HepG2 (cell line): ENCODE data around the gene IFI35. TPM values are rescaled to one million over a fixed set of nuclear protein-coding genes. Genes with fewer than 3 reads are reported as not detected.

Experiments
- ARID4A ChIP-seq: sonication (generic); formaldehyde crosslinking; IDR thresholded peaks from 2 replicates; pipeline ENCODE4 v1.5.0; 2020; ENCODE audit warnings: mild to moderate bottlenecking, missing genetic modification reagents, borderline replicate concordance
- CCDC6 ChIP-seq: sonication (generic); formaldehyde crosslinking; IDR thresholded peaks from 2 replicates; pipeline ENCODE4 v1.8.1; 2022; ENCODE audit warnings: mild to moderate bottlenecking, missing genetic modification reagents, moderate library complexity
- CREM ChIP-seq, 2 experiments: sonication (generic) in 1 of 2; formaldehyde crosslinking in 1 of 2; IDR thresholded peaks; 2 replicates each; pipeline versions ENCODE4 v1.4.0 to v1.6.1; 2016 to 2020; ENCODE audit warnings: antibody characterized with exemption in 1 of 2, mild to moderate bottlenecking in 1 of 2, missing genetic modification reagents in 1 of 2
- ERF ChIP-seq: IDR thresholded peaks from 2 replicates; pipeline ENCODE4 v1.6.1; 2018; ENCODE audit warnings: missing biosample characterization, missing genetic modification reagents
- FOXO1 ChIP-seq: sonication (generic); formaldehyde crosslinking; IDR thresholded peaks from 2 replicates; pipeline ENCODE4 v1.4.0; 2020; ENCODE audit warnings: missing genetic modification reagents
- FUBP1 ChIP-seq: sonication (generic); formaldehyde crosslinking; IDR thresholded peaks from 2 replicates; pipeline ENCODE4 v1.5.1; 2020; ENCODE audit warnings: missing genetic modification reagents, mild to moderate bottlenecking, borderline replicate concordance
- GABPA ChIP-seq, 2 experiments: IDR thresholded peaks; 2 replicates each; pipeline ENCODE4 v1.6.1; 2011 to 2016; ENCODE audit warnings: low read depth in 2 of 2, low read length in 1 of 2, missing biosample characterization in 1 of 2, missing genetic modification characterization in 1 of 2
- GATAD2A ChIP-seq: IDR thresholded peaks from 2 replicates; pipeline ENCODE4 v1.6.1; 2016
- HDAC2 ChIP-seq: sonication (generic); formaldehyde crosslinking; IDR thresholded peaks from 2 replicates; pipeline ENCODE4 v1.4.0; 2020; ENCODE audit warnings: missing genetic modification reagents
- KLF9 ChIP-seq: IDR thresholded peaks from 2 replicates; pipeline ENCODE4 v1.6.1; 2016; ENCODE audit warnings: low read depth
- MTA1 ChIP-seq: sonication (generic); formaldehyde crosslinking; IDR thresholded peaks from 2 replicates; pipeline ENCODE4 v1.4.0; 2020; ENCODE audit warnings: missing genetic modification reagents, mild to moderate bottlenecking, borderline replicate concordance
- PRDM10 ChIP-seq: sonication (generic); formaldehyde crosslinking; IDR thresholded peaks from 2 replicates; pipeline ENCODE4 v1.4.0; 2020; ENCODE audit warnings: low read depth, missing genetic modification reagents
- RBM39 ChIP-seq: fragments of 200-400 bp; formaldehyde crosslinking; IDR thresholded peaks from one replicate; pipeline ENCODE4 v1.6.1; 2018; ENCODE audit warnings: antibody characterized with exemption, mild to moderate bottlenecking, low read depth, low read length; ENCODE audit not compliant: poor library complexity, severe bottlenecking
- SETDB1 ChIP-seq: sonication (generic); formaldehyde crosslinking; IDR thresholded peaks from 2 replicates; pipeline ENCODE4 v1.5.1; 2020; ENCODE audit warnings: missing genetic modification reagents, mild to moderate bottlenecking, borderline replicate concordance
- TBP ChIP-seq: sonication (generic); formaldehyde crosslinking; IDR thresholded peaks from 2 replicates; pipeline ENCODE4 v1.5.0; 2020; ENCODE audit warnings: missing genetic modification reagents
- YY1 ChIP-seq: IDR thresholded peaks from 2 replicates; pipeline ENCODE4 v1.6.1; 2011; ENCODE audit warnings: low read length, low read depth, moderate library complexity, mild to moderate bottlenecking; ENCODE audit not compliant: insufficient read depth, insufficient replicate concordance
- ZFP41 ChIP-seq: sonication (generic); formaldehyde crosslinking; IDR thresholded peaks from 2 replicates; pipeline ENCODE4 v1.4.0; 2020; ENCODE audit warnings: mild to moderate bottlenecking, missing genetic modification reagents, borderline replicate concordance
- ZKSCAN5 ChIP-seq: sonication (generic); formaldehyde crosslinking; IDR thresholded peaks from 2 replicates; pipeline ENCODE4 v1.5.1; 2020; ENCODE audit warnings: mild to moderate bottlenecking, missing genetic modification reagents
- ZNF12 ChIP-seq: sonication (generic); formaldehyde crosslinking; IDR thresholded peaks from 2 replicates; pipeline ENCODE4 v1.5.0; 2020; ENCODE audit warnings: missing genetic modification reagents
- ZNF143 ChIP-seq: sonication (generic); formaldehyde crosslinking; IDR thresholded peaks from 2 replicates; pipeline ENCODE4 v1.4.0; 2020; ENCODE audit warnings: missing genetic modification reagents
- polyA plus RNA-seq, 8 experiments: library from polyadenylated mRNA; depleted of rRNA in 3 of 8; stranded (reverse) in 7 of 8; unstranded in 1 of 8; fragments of >200 nt; fragmentation: Illumina TruSeq in 4 of 8; extraction: Trizol in 4 of 8; gene quantifications; 2 replicates each; pipeline versions ENCODE4 v1.2.1 to v1.2.3, GENCODE V29; 2011 to 2016; ENCODE audit warnings: low read depth in 4 of 8, missing spikeins in 1 of 8, mixed read lengths in 1 of 8; ENCODE audit not compliant: insufficient read depth in 1 of 8
- total RNA-seq, 5 experiments: library from RNA; depleted of rRNA; stranded (reverse); fragments of >200 nt; fragmentation: Illumina TruSeq; extraction: Trizol; gene quantifications; 2 replicates each; pipeline ENCODE4 v1.2.3, GENCODE V29; 2016; ENCODE audit warnings: low read depth in 1 of 5

Gene IFI35
- total and polyA plus RNA-seq, 2 of the 13 experiments (the other 11 are each of a cell fraction or from before 2014, with no cell fraction given), result 28.9 to 38.1 TPM

- TF ChIP-seq PRDM10 (CRISPR knock-in tag), result peak; percentile 81
- TF ChIP-seq GATAD2A (CRISPR knock-in tag), result peak; percentile 93
- TF ChIP-seq ZNF143 (CRISPR knock-in tag), result no peak
- TF ChIP-seq HDAC2, result peak; percentile 93
- TF ChIP-seq ZFP41 (CRISPR knock-in tag), result no peak
- no peak for TF ChIP-seq TBP (CRISPR knock-in tag)
- no peak for TF ChIP-seq GABPA (IDR thresholded peaks at IDR 0.05; ENCODE audit: low read depth, low read length)
- TF ChIP-seq GABPA (CRISPR knock-in tag; IDR thresholded peaks at IDR 0.05; ENCODE audit: low read depth), result peak; percentile 41
- TF ChIP-seq ZKSCAN5, result no peak
- 0 out of 2 replicates have a peak, but pooled peaks have one; percentile 30 for TF ChIP-seq ZNF12 (CRISPR knock-in tag)
- peak; percentile 66; the same call in 1 of the 2 replicates for TF ChIP-seq ARID4A (CRISPR knock-in tag)
- peak; percentile 21; the same call in 1 of the 2 replicates for TF ChIP-seq ERF (CRISPR knock-in tag)
- no peak; the same call in 1 of the 2 replicates for TF ChIP-seq CCDC6 (CRISPR knock-in tag)
- TF ChIP-seq CREM (IDR thresholded peaks at IDR 0.05), result peak; percentile 89
- TF ChIP-seq CREM (CRISPR knock-in tag; IDR thresholded peaks at IDR 0.05), result no peak
- no peak for TF ChIP-seq YY1
- no peak for TF ChIP-seq RBM39
- TF ChIP-seq KLF9 (CRISPR knock-in tag), result no peak
- no peak for TF ChIP-seq FUBP1 (CRISPR knock-in tag)
- no peak; the same call in 1 of the 2 replicates for TF ChIP-seq FOXO1
- TF ChIP-seq MTA1 (CRISPR knock-in tag), result no peak
- TF ChIP-seq SETDB1 (CRISPR knock-in tag), result no peak
These were observed 4.2 kb downstream of the IFI35 start (continued) for GRCh38 chr17:43010667-43011308.
